Esophagus squamous epithelium (tissue), 4 donors: ENCODE measurements around the gene POMT2.

ENCODE experiments used
- CTCF ChIP-seq, 6 experiments: fragments of 450-650 bp in 4 of 6; fragments of 200-600 bp in 2 of 6; sonication (generic) in 2 of 6; IDR thresholded peaks; one replicate each; pipeline ENCODE4 v1.5.1; 2016 to 2019; ENCODE audit warnings: antibody characterized with exemption in 6 of 6, mild to moderate bottlenecking in 4 of 6, moderate library complexity in 4 of 6
- POLR2A ChIP-seq, 4 donors: fragments of 450-650 bp; IDR thresholded peaks; one replicate each; pipeline ENCODE4 v1.6.1; 2017; ENCODE audit warnings: antibody characterized with exemption in 4 of 4, mild to moderate bottlenecking in 4 of 4, moderate library complexity in 3 of 4

DNA sequence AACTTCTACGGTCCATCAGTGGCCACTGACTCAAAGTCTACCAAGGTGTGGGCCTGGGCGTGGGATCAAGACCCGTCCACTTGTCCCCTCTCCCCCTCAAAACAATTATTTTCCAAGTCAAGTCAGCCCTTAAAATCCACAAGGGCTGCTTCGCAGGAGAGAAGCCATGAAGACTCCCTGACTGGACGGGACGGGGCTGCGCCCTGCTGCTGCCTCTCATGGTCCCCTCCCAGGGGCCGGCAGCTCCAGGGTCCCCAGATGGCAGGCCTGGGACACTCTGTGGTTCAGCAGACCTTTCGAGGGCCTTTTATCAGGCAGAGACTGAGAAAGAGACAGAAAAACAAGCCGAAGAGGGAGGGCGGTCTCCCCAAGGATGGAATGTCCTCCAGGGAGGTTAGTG is 60.5 kb downstream of the POMT2 start:
- TF ChIP-seq CTCF (IDR thresholded peaks at IDR 0.05) (no peak), POLR2A (IDR thresholded peaks at IDR 0.05) (no peak)
